Sigmoid colon (tissue), 7 donors: ENCODE results near the gene AMFR. TPM values are rescaled to one million over a fixed set of nuclear protein-coding genes. Genes with fewer than 3 reads are reported as not detected.

Experiments used
- DNase-seq: peaks from one replicate; pipeline ENCODE4 v3.0.0-alpha.2; 2019
- H3K27ac ChIP-seq, 4 donors: fragments of 200-600 bp; sonication (generic); one replicate each; pipeline ENCODE4 v1.5.1; 2016 to 2019; ENCODE audit warnings: mild to moderate bottlenecking in 1 of 4
- H3K27me3 ChIP-seq, 3 donors: fragments of 200-600 bp; sonication (generic); one replicate each; pipeline ENCODE4 v1.5.1; 2019; ENCODE audit warnings: mild to moderate bottlenecking in 1 of 3
- H3K36me3 ChIP-seq, 4 donors: fragments of 200-600 bp; sonication (generic); one replicate each; pipeline ENCODE4 v1.5.1; 2016 to 2019
- H3K4me1 ChIP-seq, 4 donors: fragments of 200-600 bp; sonication (generic); one replicate each; pipeline ENCODE4 v1.5.1; 2017 to 2019
- H3K4me3 ChIP-seq, 4 donors: fragments of 200-600 bp; sonication (generic); one replicate each; pipeline ENCODE4 v1.5.1; 2017 to 2019; ENCODE audit warnings: mild to moderate bottlenecking in 2 of 4, moderate library complexity in 1 of 4
- H3K9me3 ChIP-seq, 4 donors: fragments of 200-600 bp in 3 of 4; sonication (generic) in 3 of 4; one replicate each; pipeline versions ENCODE4 v1.5.1 to v1.6.1; 2013 to 2019
- CTCF ChIP-seq, 4 experiments: fragments of 450-650 bp in 3 of 4; fragments of 200-600 bp in 1 of 4; IDR thresholded peaks; one replicate each; pipeline ENCODE4 v1.5.1; 2016 to 2019; ENCODE audit warnings: antibody characterized with exemption in 4 of 4, mild to moderate bottlenecking in 3 of 4, moderate library complexity in 2 of 4
- EP300 ChIP-seq, 4 donors: sonication (generic); formaldehyde crosslinking; IDR thresholded peaks; one replicate each; pipeline ENCODE4 v1.6.1; 2017; ENCODE audit warnings: antibody characterized with exemption in 4 of 4
- POLR2A ChIP-seq, 2 donors: fragments of 450-650 bp; IDR thresholded peaks; one replicate each; pipeline ENCODE4 v1.6.1; 2016; ENCODE audit warnings: antibody characterized with exemption in 2 of 2, mild to moderate bottlenecking in 2 of 2, moderate library complexity in 2 of 2
- POLR2AphosphoS5 ChIP-seq, 4 donors: sonication (generic); formaldehyde crosslinking; IDR thresholded peaks; one replicate each; pipeline ENCODE4 v1.6.1; 2017; ENCODE audit warnings: antibody characterized with exemption in 4 of 4
- WGBS, 2 donors: extraction: QIAGEN DNeasy Blood & Tissue Kit; methylation state at CpG; one replicate each; pipeline ENCODE4 v1.1.7; 2013; 5-methylcytosine and 5-hydroxymethylcytosine counted together
- intact Hi-C: fragments of 100-400 bp; cut with DNase I; formaldehyde crosslinking; loops from one replicate; pipeline ENCODE4 v1.15.1; 2023
- polyA plus RNA-seq, 3 donors: library from polyadenylated mRNA; stranded (reverse); fragments of 200-250 nt; gene quantifications; one replicate each; pipeline ENCODE4 v1.2.3, GENCODE V29; 2013
- total RNA-seq, 4 donors: library from RNA; depleted of rRNA; stranded (reverse); fragments of >200 nt; gene quantifications; one replicate each; pipeline ENCODE4 v1.1.0, GENCODE V29; 2016
- donor health status: healthy with polysubstance abuse.
- donor health status: Bipolar disorder and iron deficiency.
- donor health status: healthy.

The AMFR gene
- total and polyA plus RNA-seq, 7 donors: 22.4 to 201 (median 111) TPM

- H3K27me3 ChIP-seq: no peaks in the 10 kb centered on the region
- 88 to 90% methylated on average over 9 of the region's 9 CpGs for WGBS, 2 donors
- no peak overlapping the region for H3K27ac ChIP-seq
- intact Hi-C loops: no loop called here
- no peak for TF ChIP-seq POLR2AphosphoS5 (IDR thresholded peaks at IDR 0.05)
- no peak for TF ChIP-seq POLR2A (IDR thresholded peaks at IDR 0.05)
- no peak for TF ChIP-seq EP300 (IDR thresholded peaks at IDR 0.05)
- TF ChIP-seq CTCF (IDR thresholded peaks at IDR 0.05): no peak
- no peaks in the 10 kb centered on the region for H3K9me3 ChIP-seq
- DNase-seq: no peak
- H3K4me3 ChIP-seq: no peak overlapping the region
- H3K4me1 ChIP-seq: no peaks in the 10 kb centered on the region
- H3K36me3 ChIP-seq: peaks cover 0 to 10% (median 0%) of the 10 kb centered on the region in 4 donors
Observed at GRCh38 chr16:56324406-56324805, 100.9 kb downstream of the AMFR start.

DNA sequence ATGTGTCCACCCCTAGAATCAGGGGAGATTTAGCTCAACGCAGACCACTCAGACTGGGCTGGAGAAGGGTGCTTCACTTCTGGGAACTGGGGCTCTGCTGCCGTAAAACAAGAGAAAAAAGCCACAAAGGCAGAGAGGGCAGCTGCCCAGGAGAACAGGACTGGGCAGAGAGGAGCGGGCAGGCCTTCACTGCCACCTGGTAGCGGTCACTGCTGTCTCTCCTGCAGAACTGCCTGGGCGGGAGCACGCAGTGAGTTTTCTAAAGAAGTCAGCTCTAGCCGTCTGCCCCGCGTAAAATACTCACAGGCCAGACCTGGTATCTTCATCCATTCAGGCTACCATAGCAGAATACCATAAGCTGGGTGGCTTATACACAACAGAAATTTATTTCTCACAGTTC lies 103.8 kb downstream of the AMFR start:
- intact Hi-C loops: no loop called here
- WGBS, 2 donors: 82 to 93% methylated on average over 9 of the region's 9 CpGs
- Histone ChIP-seq H3K36me3 (no peaks in the 10 kb centered on the region), H3K27me3 (no peaks in the 10 kb centered on the region), H3K27ac (no peak overlapping the region), H3K4me3 (no peak overlapping the region), H3K9me3 (no peaks in the 10 kb centered on the region), H3K4me1 (peaks cover 0 to 16% (median 8%) of the 10 kb centered on the region in 4 donors)
- DNase-seq: no peak
- TF ChIP-seq CTCF (IDR thresholded peaks at IDR 0.05) (no peak), EP300 (IDR thresholded peaks at IDR 0.05) (no peak), POLR2A (IDR thresholded peaks at IDR 0.05) (no peak), POLR2AphosphoS5 (IDR thresholded peaks at IDR 0.05) (no peak)

GRCh38 chr16:56320811-56321558 lies 104.4 kb downstream of the AMFR start:
- no peaks in the 10 kb centered on the region for H3K27me3 ChIP-seq
- intact Hi-C loops: no loop called here
- H3K9me3 ChIP-seq: no peaks in the 10 kb centered on the region
- whole genome bisulfite sequencing, 2 donors: 61 to 79% methylated on average over 7 of the region's 7 CpGs
- H3K27ac ChIP-seq: no peak overlapping the region
- H3K4me1 ChIP-seq: peaks cover 0 to 16% (median 8%) of the 10 kb centered on the region in 4 donors
- H3K4me3 ChIP-seq: no peak overlapping the region
- no peak for TF ChIP-seq POLR2AphosphoS5 (IDR thresholded peaks at IDR 0.05)
- TF ChIP-seq EP300 (IDR thresholded peaks at IDR 0.05): no peak
- no peak for TF ChIP-seq POLR2A (IDR thresholded peaks at IDR 0.05)
- TF ChIP-seq CTCF (IDR thresholded peaks at IDR 0.05): no peak
- no peak for DNase-seq
- no peaks in the 10 kb centered on the region for H3K36me3 ChIP-seq

GRCh38 chr16:56320056-56320455 lies 105.3 kb downstream of the AMFR start:
- TF ChIP-seq POLR2AphosphoS5 (IDR thresholded peaks at IDR 0.05) (no peak), CTCF (IDR thresholded peaks at IDR 0.05) (no peak), POLR2A (IDR thresholded peaks at IDR 0.05) (no peak), EP300 (IDR thresholded peaks at IDR 0.05) (no peak)
- no peak for DNase-seq
- intact Hi-C loops: no loop called here
- no peak overlapping the region for H3K4me3 ChIP-seq
- H3K27me3 ChIP-seq: no peaks in the 10 kb centered on the region
- H3K9me3 ChIP-seq: no peaks in the 10 kb centered on the region
- H3K4me1 ChIP-seq: peaks cover 0 to 16% (median 8%) of the 10 kb centered on the region in 4 donors
- no peak overlapping the region for H3K27ac ChIP-seq
- 75 to 91% methylated on average over 8 of the region's 8 CpGs for WGBS, 2 donors
- H3K36me3 ChIP-seq: no peaks in the 10 kb centered on the region
